Thoracic aorta (tissue), 2 donors: ENCODE data around the gene IFT57. TPM values are rescaled to one million over a fixed set of nuclear protein-coding genes. Genes with fewer than 3 reads are reported as not detected.
A peak's percentile ranks its signal among the peaks of the same experiment; 100 is the strongest.

Experiments
- ATAC-seq: fragments of 150-250 bp; one replicate; pipeline ENCODE4 v1.8.0; 2017; ENCODE audit warnings: low read depth; ENCODE audit not compliant: insufficient number of reproducible peaks, low FRiP score
- DNase-seq: peaks from one replicate; pipeline ENCODE4 v3.0.0-alpha.2; 2020; ENCODE audit warnings: low spot score
- H3K27ac ChIP-seq, 2 donors: fragments of 200-600 bp; sonication (generic); 1 replicate in 1 of 2; 2 replicates in 1 of 2; pipeline ENCODE4 v1.5.1; 2016; ENCODE audit warnings: mild to moderate bottlenecking in 2 of 2, moderate library complexity in 2 of 2
- H3K27me3 ChIP-seq: fragments of 200-600 bp; sonication (generic); replicated peaks from 2 replicates; pipeline ENCODE4 v1.6.0; 2016; ENCODE audit warnings: mild to moderate bottlenecking; ENCODE audit not compliant: insufficient read depth
- H3K36me3 ChIP-seq: fragments of 200-600 bp; sonication (generic); one replicate; pipeline ENCODE4 v1.5.1; 2016
- H3K4me1 ChIP-seq, 2 donors: fragments of 200-600 bp; sonication (generic); 1 replicate in 1 of 2; 2 replicates in 1 of 2; pipeline versions ENCODE4 v1.5.1 to v1.6.0; 2016; ENCODE audit warnings: low read depth in 2 of 2, mild to moderate bottlenecking in 1 of 2; ENCODE audit not compliant: control insufficient read depth in 1 of 2
- H3K4me3 ChIP-seq: fragments of 200-600 bp; sonication (generic); 2 replicates; pipeline ENCODE4 v1.5.1; 2016; ENCODE audit warnings: mild to moderate bottlenecking
- H3K9me3 ChIP-seq: fragments of 200-600 bp; sonication (generic); 2 replicates; pipeline ENCODE4 v1.5.1; 2016
- total RNA-seq, 2 donors: library from RNA; depleted of rRNA; stranded (reverse); fragments of >200 nt; gene quantifications; one replicate each; pipeline versions ENCODE4 v1.1.0 to v1.2.3, GENCODE V29; 2016
- TF ChIP-seq, protein P1 (sequence below): fragments of 200-600 bp; sonication (generic); IDR thresholded peaks from one replicate; pipeline ENCODE4 v1.5.1; 2019; ENCODE audit warnings: antibody characterized with exemption

IFT57 gene
- total RNA-seq, 2 donors from 2014 or later: 35.7 to 41.1 TPM

DNA sequence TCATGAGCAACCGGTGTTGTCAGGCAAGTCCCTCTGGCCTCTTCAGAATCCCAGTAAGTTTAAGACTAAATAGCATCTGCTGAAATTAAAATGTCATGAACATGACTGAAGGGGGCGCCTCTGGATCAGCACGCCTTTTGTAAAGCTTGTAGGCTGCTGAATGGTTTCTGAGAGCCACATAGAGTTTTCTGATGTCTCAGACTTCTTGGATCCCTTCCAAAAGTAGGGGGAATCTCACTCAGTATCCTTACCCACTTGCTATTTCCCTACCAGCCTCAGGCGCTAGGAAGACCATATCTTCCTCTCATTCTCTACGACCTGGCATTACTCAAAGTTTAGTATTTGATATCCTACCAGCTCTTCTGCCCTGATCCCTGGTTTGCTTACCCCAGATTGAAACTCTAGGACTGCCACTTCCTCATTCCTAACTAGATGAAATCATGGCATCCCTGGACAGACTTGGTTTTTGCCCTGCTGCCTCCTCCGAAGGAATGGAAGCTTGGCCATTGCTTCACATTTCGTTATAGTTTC is 68.7 kb downstream of the IFT57 start:
- Histone ChIP-seq H3K27me3 (no peaks in the 10 kb centered on the region), H3K27ac (no peak overlapping the region), H3K4me1 (no peaks in the 10 kb centered on the region), H3K4me3 (no peak overlapping the region), H3K9me3 (no peaks in the 10 kb centered on the region), H3K36me3 (no peaks in the 10 kb centered on the region)
- TF ChIP-seq, protein P1, sequence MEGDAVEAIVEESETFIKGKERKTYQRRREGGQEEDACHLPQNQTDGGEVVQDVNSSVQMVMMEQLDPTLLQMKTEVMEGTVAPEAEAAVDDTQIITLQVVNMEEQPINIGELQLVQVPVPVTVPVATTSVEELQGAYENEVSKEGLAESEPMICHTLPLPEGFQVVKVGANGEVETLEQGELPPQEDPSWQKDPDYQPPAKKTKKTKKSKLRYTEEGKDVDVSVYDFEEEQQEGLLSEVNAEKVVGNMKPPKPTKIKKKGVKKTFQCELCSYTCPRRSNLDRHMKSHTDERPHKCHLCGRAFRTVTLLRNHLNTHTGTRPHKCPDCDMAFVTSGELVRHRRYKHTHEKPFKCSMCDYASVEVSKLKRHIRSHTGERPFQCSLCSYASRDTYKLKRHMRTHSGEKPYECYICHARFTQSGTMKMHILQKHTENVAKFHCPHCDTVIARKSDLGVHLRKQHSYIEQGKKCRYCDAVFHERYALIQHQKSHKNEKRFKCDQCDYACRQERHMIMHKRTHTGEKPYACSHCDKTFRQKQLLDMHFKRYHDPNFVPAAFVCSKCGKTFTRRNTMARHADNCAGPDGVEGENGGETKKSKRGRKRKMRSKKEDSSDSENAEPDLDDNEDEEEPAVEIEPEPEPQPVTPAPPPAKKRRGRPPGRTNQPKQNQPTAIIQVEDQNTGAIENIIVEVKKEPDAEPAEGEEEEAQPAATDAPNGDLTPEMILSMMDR: peak; percentile 12
- DNase-seq: no peak
- no peak for ATAC-seq

DNA sequence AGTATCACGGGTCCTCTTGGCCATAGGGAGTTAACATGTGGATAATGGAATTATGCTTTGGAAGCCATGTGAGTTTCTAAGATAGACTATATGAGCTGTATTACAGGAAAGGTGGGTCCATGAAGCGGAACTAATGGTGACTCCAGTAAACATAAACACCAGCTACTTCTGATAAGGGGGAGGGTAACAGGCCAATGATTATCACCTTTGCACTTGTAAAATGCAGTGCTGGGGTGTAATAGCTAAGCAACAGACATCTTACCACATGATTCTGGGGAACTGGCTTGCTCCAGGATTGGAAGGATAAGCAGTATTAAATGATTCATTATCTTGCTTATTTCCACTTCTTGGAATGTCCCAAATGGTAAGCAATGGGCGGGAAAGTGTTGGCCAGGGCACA is 70.0 kb downstream of the IFT57 start:
- no peak overlapping the region for H3K27ac ChIP-seq
- ATAC-seq (no peak), DNase-seq (no peak)
- H3K27me3 ChIP-seq: no peaks in the 10 kb centered on the region
- no peak overlapping the region for H3K4me3 ChIP-seq
- TF ChIP-seq, protein P1: no peak
- H3K4me1 ChIP-seq: no peaks in the 10 kb centered on the region
- H3K9me3 ChIP-seq: no peaks in the 10 kb centered on the region
- no peaks in the 10 kb centered on the region for H3K36me3 ChIP-seq

DNA sequence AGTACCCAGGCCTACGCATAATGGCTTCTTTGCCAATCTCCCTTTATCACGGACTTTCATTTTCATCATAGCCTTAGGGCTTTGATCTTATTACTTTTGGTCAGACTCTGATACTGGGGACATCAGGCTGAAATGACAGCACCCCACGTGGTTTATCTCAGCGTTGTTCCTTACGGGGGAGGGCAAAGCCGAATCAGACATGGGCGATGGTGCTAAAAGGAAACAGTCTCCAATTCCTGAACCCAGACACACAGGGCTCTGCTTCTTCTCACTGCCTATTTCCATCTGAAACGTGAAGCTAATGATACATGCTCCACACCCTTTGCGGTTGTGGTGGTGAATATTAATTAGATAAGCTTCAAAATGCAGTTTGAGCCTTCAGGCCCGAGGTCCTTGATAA is 72.0 kb downstream of the IFT57 start:
- H3K27ac ChIP-seq: no peak overlapping the region
- H3K36me3 ChIP-seq: no peaks in the 10 kb centered on the region
- H3K27me3 ChIP-seq: no peaks in the 10 kb centered on the region
- no peak for DNase-seq
- H3K4me1 ChIP-seq: no peaks in the 10 kb centered on the region
- no peaks in the 10 kb centered on the region for H3K9me3 ChIP-seq
- ATAC-seq: no peak
- TF ChIP-seq, protein P1: no peak
- H3K4me3 ChIP-seq: no peak overlapping the region

DNA sequence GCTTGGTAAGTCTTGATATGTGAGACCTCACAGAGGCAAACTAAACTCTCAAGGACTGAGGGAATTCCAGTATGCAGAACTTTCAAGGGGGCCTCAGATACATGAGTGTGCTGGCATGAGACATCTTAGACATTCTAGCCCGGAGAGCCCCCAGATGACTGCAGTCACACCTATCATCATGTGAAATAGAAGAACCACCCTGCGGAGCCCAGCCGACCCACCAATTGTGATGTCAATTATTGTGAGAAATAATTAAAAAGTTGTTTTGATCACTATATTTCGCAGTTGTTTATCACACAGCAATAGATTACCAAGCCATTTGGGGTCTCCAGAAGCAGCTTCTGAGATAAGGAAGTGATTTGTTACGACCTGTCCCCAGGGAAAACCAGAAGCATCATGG is 76.1 kb downstream of the IFT57 start:
- no peak overlapping the region for H3K4me3 ChIP-seq
- no peaks in the 10 kb centered on the region for H3K4me1 ChIP-seq
- no peak for ATAC-seq
- H3K9me3 ChIP-seq: no peaks in the 10 kb centered on the region
- H3K27ac ChIP-seq: no peak overlapping the region
- H3K27me3 ChIP-seq: no peaks in the 10 kb centered on the region
- H3K36me3 ChIP-seq: no peaks in the 10 kb centered on the region
- no peak for DNase-seq
- TF ChIP-seq, protein P1: no peak

DNA sequence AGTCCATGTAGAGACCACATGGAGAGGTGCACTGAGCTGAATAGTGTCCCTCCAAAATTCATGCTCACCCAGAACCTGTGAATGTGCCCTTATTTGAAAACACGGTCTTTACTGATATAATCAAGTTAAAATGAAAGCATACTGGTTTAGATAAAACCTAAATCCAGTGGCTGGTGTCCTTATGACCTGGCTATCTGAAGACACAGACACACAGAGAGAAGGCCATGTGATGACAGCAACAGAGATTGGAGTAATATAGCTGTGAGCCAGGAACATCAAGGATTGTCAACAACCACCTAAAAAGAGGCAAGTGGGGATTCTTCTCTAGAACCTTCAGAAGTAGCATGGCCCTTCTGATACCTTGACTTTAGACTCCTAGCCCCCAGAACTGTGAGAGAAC is 76.6 kb downstream of the IFT57 start:
- H3K36me3 ChIP-seq: no peaks in the 10 kb centered on the region
- no peaks in the 10 kb centered on the region for H3K9me3 ChIP-seq
- ATAC-seq (no peak), DNase-seq (no peak)
- TF ChIP-seq, protein P1: no peak
- no peak overlapping the region for H3K27ac ChIP-seq
- H3K27me3 ChIP-seq: no peaks in the 10 kb centered on the region
- H3K4me3 ChIP-seq: no peak overlapping the region
- H3K4me1 ChIP-seq: no peaks in the 10 kb centered on the region
